Keratinocyte (primary cell): ENCODE measurements around the gene SPG11. TPM values are rescaled to one million over a fixed set of nuclear protein-coding genes. Genes with fewer than 3 reads are reported as not detected.

Source experiments
- DNase-seq: peaks from one replicate; pipeline ENCODE4 v3.0.0-alpha.2; 2011; ENCODE audit warnings: low read depth, missing footprints, low spot score
- FAIRE-seq: peaks from 2 replicates; lab custom pipeline; 2011; peaks lifted over from hg19 to GRCh38; lab: Jason Lieb, UNC
- H2AFZ ChIP-seq: 2 replicates; pipeline ENCODE4 v1.6.0; 2012; ENCODE audit warnings: low read length, control low read depth, inconsistent platforms; ENCODE audit not compliant: control insufficient read depth
- H3K27ac ChIP-seq: 2 replicates; pipeline ENCODE4 v1.5.1; 2011; ENCODE audit warnings: low read length; ENCODE audit not compliant: control insufficient read depth, insufficient read depth
- H3K27me3 ChIP-seq: 3 replicates; pipeline ENCODE4 v1.6.0; 2011; ENCODE audit warnings: low read length; ENCODE audit not compliant: control insufficient read depth, insufficient read depth; ENCODE audit errors: extremely low read depth
- H3K36me3 ChIP-seq, 2 experiments: 2 replicates in 1 of 2; 3 replicates in 1 of 2; pipeline ENCODE4 v1.5.1; 2011; ENCODE audit warnings: low read length in 2 of 2, mild to moderate bottlenecking in 1 of 2; ENCODE audit not compliant: control insufficient read depth in 2 of 2, insufficient read depth in 2 of 2; ENCODE audit errors: extremely low read depth in 1 of 2
- H3K4me1 ChIP-seq: 3 replicates; pipeline ENCODE4 v1.5.1; 2011; ENCODE audit warnings: low read length; ENCODE audit not compliant: control insufficient read depth, insufficient read depth; ENCODE audit errors: extremely low read depth
- H3K4me2 ChIP-seq: 3 replicates; pipeline ENCODE4 v1.6.0; 2011; ENCODE audit warnings: low read depth, low read length; ENCODE audit not compliant: control insufficient read depth, insufficient read depth; ENCODE audit errors: extremely low read depth
- H3K4me3 ChIP-seq, 3 experiments: fragments of 200-600 bp in 1 of 3; sonication (generic) in 1 of 3; 2 replicates in 2 of 3; 3 replicates in 1 of 3; pipeline ENCODE4 v1.5.1; 2011 to 2016; ENCODE audit warnings: low read length in 3 of 3, mild to moderate bottlenecking in 3 of 3, control low read depth in 2 of 3, inconsistent platforms in 1 of 3, low read depth in 1 of 3, mixed read lengths in 1 of 3, mixed run types in 1 of 3, moderate library complexity in 1 of 3; ENCODE audit not compliant: control insufficient read depth in 2 of 3, insufficient read depth in 2 of 3; ENCODE audit errors: extremely low read depth in 1 of 3
- H3K79me2 ChIP-seq: 2 replicates; pipeline ENCODE4 v1.6.0; 2012; ENCODE audit warnings: low read length; ENCODE audit not compliant: control insufficient read depth, insufficient read depth
- H3K9ac ChIP-seq: 3 replicates; pipeline ENCODE4 v1.6.0; 2011; ENCODE audit warnings: low read length; ENCODE audit not compliant: control insufficient read depth, insufficient read depth; ENCODE audit errors: extremely low read depth
- H3K9me1 ChIP-seq: 3 replicates; pipeline ENCODE4 v1.6.0; 2011; ENCODE audit warnings: low read length; ENCODE audit not compliant: control insufficient read depth, insufficient read depth; ENCODE audit errors: extremely low read depth
- H3K9me3 ChIP-seq: 2 replicates; pipeline ENCODE4 v1.5.1; 2012; ENCODE audit warnings: low read depth, low read length; ENCODE audit not compliant: control insufficient read depth
- H4K20me1 ChIP-seq: 3 replicates; pipeline ENCODE4 v1.6.0; 2011; ENCODE audit warnings: low read length; ENCODE audit not compliant: control insufficient read depth, insufficient read depth; ENCODE audit errors: extremely low read depth
- EZH2 ChIP-seq: IDR thresholded peaks from one replicate; pipeline ENCODE4 v1.6.1; 2012; ENCODE audit warnings: inconsistent platforms, mild to moderate bottlenecking, low read length, moderate library complexity
- dilution Hi-C: fragments of 300-500 bp; cut with MboI; formaldehyde crosslinking; loops from one replicate; pipeline ENCODE4 v1.7.0; 2020; ENCODE audit warnings: low sequenced_read_pairs; ENCODE audit not compliant: extremely low pct_ligation_motif_present
- polyA plus RNA-seq, 5 experiments: library from polyadenylated mRNA; depleted of rRNA in 3 of 5; stranded (reverse) in 3 of 5; stranded (forward) in 1 of 5; unstranded in 1 of 5; fragments of >200 nt; gene quantifications; 1 replicate in 1 of 5; 2 replicates in 3 of 5; 3 replicates in 1 of 5; pipeline versions ENCODE4 v1.2.1 to v1.2.3, GENCODE V29; 2011 to 2012; ENCODE audit warnings: missing spikeins in 2 of 5, low read depth in 1 of 5, low replicate concordance in 1 of 5
- TF ChIP-seq, protein P1 (sequence below), 3 experiments: IDR thresholded peaks in 1 of 3; conservative IDR thresholded peaks in 1 of 3; optimal IDR thresholded peaks in 1 of 3; 2 replicates in 2 of 3; 3 replicates in 1 of 3; pipeline versions ENCODE3 to v1.5.1; 2011; ENCODE audit warnings: low read length in 3 of 3, mild to moderate bottlenecking in 3 of 3, moderate library complexity in 2 of 3, control low read depth in 1 of 3, inconsistent platforms in 1 of 3; ENCODE audit not compliant: insufficient read depth in 2 of 3; ENCODE audit errors: extremely low read depth in 1 of 3

Gene SPG11
- polyA plus RNA-seq, 1 donor (not counting 4 experiments of a cell fraction or from before 2014, with no cell fraction given): 41.5 TPM

DNA sequence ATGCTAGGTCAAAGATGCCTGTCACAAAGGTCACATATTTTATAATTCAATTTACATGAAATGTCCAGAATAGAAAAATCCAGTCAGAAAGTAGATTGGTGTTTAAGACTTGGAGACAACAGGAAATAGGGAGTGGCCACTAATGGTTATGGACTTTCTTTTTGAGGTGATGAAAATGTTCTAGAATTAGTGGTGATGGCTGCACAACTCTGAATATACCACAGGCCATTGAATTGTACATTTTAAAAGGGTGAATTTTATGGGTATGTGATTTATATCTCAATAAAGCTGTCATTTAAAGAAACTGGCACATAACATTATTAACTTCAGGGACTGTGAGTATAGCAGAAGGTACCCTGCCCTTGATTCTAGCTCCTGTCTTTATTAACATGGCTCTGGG, 15.8 kb downstream of the SPG11 start:
- Histone ChIP-seq H3K9ac (no peak overlapping the region), H3K9me3 (peaks cover 2% of the 10 kb centered on the region), H3K79me2 (peaks cover 22% of the 10 kb centered on the region), H3K36me3 (peaks cover 8 to 15% of the 10 kb centered on the region in 2 experiments), H3K27me3 (no peaks in the 10 kb centered on the region), H3K4me3 (no peak overlapping the region), H4K20me1 (no peaks in the 10 kb centered on the region), H3K4me1 (peaks cover 4% of the 10 kb centered on the region), H3K4me2 (no peak overlapping the region), H3K27ac (no peak overlapping the region), H3K9me1 (no peaks in the 10 kb centered on the region), H2AFZ (no peak overlapping the region)
- FAIRE-seq: no peak
- TF ChIP-seq, protein P1, sequence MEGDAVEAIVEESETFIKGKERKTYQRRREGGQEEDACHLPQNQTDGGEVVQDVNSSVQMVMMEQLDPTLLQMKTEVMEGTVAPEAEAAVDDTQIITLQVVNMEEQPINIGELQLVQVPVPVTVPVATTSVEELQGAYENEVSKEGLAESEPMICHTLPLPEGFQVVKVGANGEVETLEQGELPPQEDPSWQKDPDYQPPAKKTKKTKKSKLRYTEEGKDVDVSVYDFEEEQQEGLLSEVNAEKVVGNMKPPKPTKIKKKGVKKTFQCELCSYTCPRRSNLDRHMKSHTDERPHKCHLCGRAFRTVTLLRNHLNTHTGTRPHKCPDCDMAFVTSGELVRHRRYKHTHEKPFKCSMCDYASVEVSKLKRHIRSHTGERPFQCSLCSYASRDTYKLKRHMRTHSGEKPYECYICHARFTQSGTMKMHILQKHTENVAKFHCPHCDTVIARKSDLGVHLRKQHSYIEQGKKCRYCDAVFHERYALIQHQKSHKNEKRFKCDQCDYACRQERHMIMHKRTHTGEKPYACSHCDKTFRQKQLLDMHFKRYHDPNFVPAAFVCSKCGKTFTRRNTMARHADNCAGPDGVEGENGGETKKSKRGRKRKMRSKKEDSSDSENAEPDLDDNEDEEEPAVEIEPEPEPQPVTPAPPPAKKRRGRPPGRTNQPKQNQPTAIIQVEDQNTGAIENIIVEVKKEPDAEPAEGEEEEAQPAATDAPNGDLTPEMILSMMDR (optimal IDR thresholded peaks at IDR 0.05 in 1 of 3, IDR thresholded peaks at IDR 0.05 in 1 of 3, conservative IDR thresholded peaks at IDR 0.05 in 1 of 3; ENCODE audit: extremely low read depth in 1 of 3, insufficient read depth in 2 of 3, low read length in 3 of 3): no peak
- TF ChIP-seq EZH2: no peak
- dilution Hi-C loops: no loop called here
- no peak for DNase-seq

DNA sequence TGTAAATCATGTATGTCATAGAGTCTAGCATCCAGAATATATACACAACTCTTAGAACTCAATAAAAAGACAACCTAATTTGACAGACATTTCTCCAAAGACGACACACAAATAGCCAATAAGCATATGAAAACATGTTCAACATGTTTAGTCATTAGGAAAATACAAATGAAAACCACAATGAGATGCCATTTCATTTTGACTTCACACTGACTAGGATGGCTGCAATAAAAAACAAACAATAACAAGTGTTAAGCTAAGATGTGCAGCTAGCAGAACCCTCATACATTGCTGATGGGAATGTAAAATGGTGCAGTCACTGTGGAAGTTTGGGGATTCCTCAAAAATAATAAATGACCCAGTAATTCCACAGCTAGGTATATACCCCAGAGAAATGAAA, 16.4 kb downstream of the SPG11 start:
- Histone ChIP-seq H3K9ac (no peak overlapping the region), H3K9me1 (no peaks in the 10 kb centered on the region), H3K36me3 (peaks cover 8 to 15% of the 10 kb centered on the region in 2 experiments), H3K27me3 (no peaks in the 10 kb centered on the region), H3K9me3 (peaks cover 2% of the 10 kb centered on the region), H4K20me1 (no peaks in the 10 kb centered on the region), H3K4me2 (no peak overlapping the region), H3K27ac (no peak overlapping the region), H3K4me3 (no peak overlapping the region), H3K79me2 (peaks cover 23% of the 10 kb centered on the region), H2AFZ (no peak overlapping the region), H3K4me1 (peaks cover 4% of the 10 kb centered on the region)
- no peak for TF ChIP-seq EZH2
- TF ChIP-seq, protein P1 (optimal IDR thresholded peaks at IDR 0.05 in 1 of 3, IDR thresholded peaks at IDR 0.05 in 1 of 3, conservative IDR thresholded peaks at IDR 0.05 in 1 of 3; ENCODE audit: extremely low read depth in 1 of 3, insufficient read depth in 2 of 3, low read length in 3 of 3): no peak
- FAIRE-seq (no peak), DNase-seq (no peak)
- dilution Hi-C loops: no loop called here
